ENCODE results near the gene RANBP9. TPM values are rescaled to one million over a fixed set of nuclear protein-coding genes. Genes with fewer than 3 reads are reported as not detected.

RANBP9 gene
- total RNA-seq, 2 experiments from 2014 or later, result 57.2 to 74.3 TPM

GRCh38 chr6:13589801-13590200 lies 121.8 kb downstream of the RANBP9 start:
- DNase-seq (no peak), ATAC-seq (no peak)
- Mint-ChIP-seq H3K4me1 (peaks cover 2% of the 10 kb centered on the region), H3K27me3 (no peaks in the 10 kb centered on the region), H3K4me3 (no peak overlapping the region), H3K36me3 (peaks cover 6% of the 10 kb centered on the region), H3K27ac (no peak overlapping the region), H3K9me3 (ENCODE audit: low read depth) (no peaks in the 10 kb centered on the region)
- CTCF ChIA-PET, result no interaction called here

GRCh38 chr6:13586603-13587542 lies 124.8 kb downstream of the RANBP9 start:
- peaks cover 14% of the 10 kb centered on the region for H3K36me3 Mint-ChIP-seq
- CTCF ChIA-PET, result interaction anchor here (2.2 kb wide), 1 partner anchor 12 kb away, joined by 7 read pairs; no protein-coding TSS in a partner anchor
- ATAC-seq, result no peak
- no peak overlapping the region for H3K27ac Mint-ChIP-seq
- no peaks in the 10 kb centered on the region for H3K4me1 Mint-ChIP-seq
- no peak for DNase-seq
- H3K27me3 Mint-ChIP-seq, result no peaks in the 10 kb centered on the region
- no peak overlapping the region for H3K4me3 Mint-ChIP-seq
- no peaks in the 10 kb centered on the region for H3K9me3 Mint-ChIP-seq (ENCODE audit: low read depth)

- ATAC-seq, result no peak
- Mint-ChIP-seq H3K4me3 (no peak overlapping the region), H3K36me3 (peaks cover 27% of the 10 kb centered on the region), H3K9me3 (ENCODE audit: low read depth) (peaks cover 4% of the 10 kb centered on the region), H3K27ac (no peak overlapping the region), H3K4me1 (no peaks in the 10 kb centered on the region), H3K27me3 (no peaks in the 10 kb centered on the region)
- CTCF ChIA-PET, result interaction anchor here (0.7 kb wide), 1 partner anchor 485 kb away, joined by 3 read pairs; no protein-coding TSS in a partner anchor
- no peak for DNase-seq
Observed at GRCh38 chr6:13581700-13582229, 129.9 kb downstream of the RANBP9 start.

- H3K4me1 Mint-ChIP-seq, result peaks cover 13% of the 10 kb centered on the region
- no peak for ATAC-seq
- CTCF ChIA-PET, result no interaction called here
- H3K9me3 Mint-ChIP-seq (ENCODE audit: low read depth), result peaks cover 4% of the 10 kb centered on the region
- H3K27me3 Mint-ChIP-seq, result no peaks in the 10 kb centered on the region
- H3K4me3 Mint-ChIP-seq, result no peak overlapping the region
- H3K36me3 Mint-ChIP-seq, result peaks cover 23% of the 10 kb centered on the region
- H3K27ac Mint-ChIP-seq, result no peak overlapping the region
- DNase-seq, result no peak
Observed at GRCh38 chr6:13579911-13580310, 131.7 kb downstream of the RANBP9 start.

- ATAC-seq (no peak), DNase-seq (no peak)
- CTCF ChIA-PET, result interaction anchor here (0.6 kb wide), 1 partner anchor 54 kb away, joined by 3 read pairs; no protein-coding TSS in a partner anchor
- H3K9me3 Mint-ChIP-seq (ENCODE audit: low read depth), result peaks cover 4% of the 10 kb centered on the region
- H3K27me3 Mint-ChIP-seq, result no peaks in the 10 kb centered on the region
- no peak overlapping the region for H3K27ac Mint-ChIP-seq
- peaks cover 17% of the 10 kb centered on the region for H3K36me3 Mint-ChIP-seq
- peaks cover 22% of the 10 kb centered on the region for H3K4me1 Mint-ChIP-seq
- H3K4me3 Mint-ChIP-seq, result no peak overlapping the region
Observed at GRCh38 chr6:13577926-13578325, 133.7 kb downstream of the RANBP9 start.

GRCh38 chr6:13576017-13576416 lies 135.6 kb downstream of the RANBP9 start:
- H3K36me3 Mint-ChIP-seq, result peaks cover 12% of the 10 kb centered on the region
- peaks cover 24% of the 10 kb centered on the region for H3K4me1 Mint-ChIP-seq
- CTCF ChIA-PET, result interaction anchor here (1.0 to 4.6 kb wide), 19 partner anchors 14 to 247 kb away, joined by 4 to 61 read pairs (median 11); partner anchors contain the start of genes GFOD1, MCUR1, NOL7 and RANBP9
- peaks cover 4% of the 10 kb centered on the region for H3K9me3 Mint-ChIP-seq (ENCODE audit: low read depth)
- no peaks in the 10 kb centered on the region for H3K27me3 Mint-ChIP-seq
- no peak for DNase-seq
- no peak for ATAC-seq
- no peak overlapping the region for H3K27ac Mint-ChIP-seq
- peak overlapping the region; percentile 42 for H3K4me3 Mint-ChIP-seq

- CTCF ChIA-PET, result interaction anchor here (0.8 to 4.6 kb wide), 54 partner anchors 9 to 491 kb away, joined by 3 to 61 read pairs (median 6); partner anchors contain the start of genes GFOD1, MCUR1, NOL7 and RANBP9
- DNase-seq, result no peak
- Mint-ChIP-seq H3K4me1 (peaks cover 24% of the 10 kb centered on the region), H3K4me3 (peak overlapping the region; percentile 89), H3K9me3 (ENCODE audit: low read depth) (peaks cover 4% of the 10 kb centered on the region), H3K27ac (peak overlapping the region; percentile 99), H3K36me3 (peaks cover 11% of the 10 kb centered on the region), H3K27me3 (no peaks in the 10 kb centered on the region)
- ATAC-seq, result no peak
Observed at GRCh38 chr6:13575377-13575775, 136.3 kb downstream of the RANBP9 start.

GRCh38 chr6:13574571-13575376 lies 136.9 kb downstream of the RANBP9 start, which contains the start of gene SIRT5:
TSS of gene SIRT5 (plus strand) at chr6:13574601. CDS start at chr6:13584111, 9,510 bp downstream.
- CTCF ChIA-PET, result interaction anchor here (0.6 to 4.6 kb wide), 66 partner anchors 9 to 500 kb away, joined by 3 to 61 read pairs (median 5); partner anchors contain the start of genes GFOD1, MCUR1, NOL7 and RANBP9
- H3K4me3 Mint-ChIP-seq, result peak within 1 kb of the TSS; percentile 89

GRCh38 chr6:13574149-13574570 lies 137.5 kb downstream of the RANBP9 start:
- Mint-ChIP-seq H3K4me1 (peaks cover 24% of the 10 kb centered on the region), H3K27me3 (no peaks in the 10 kb centered on the region), H3K9me3 (ENCODE audit: low read depth) (peaks cover 4% of the 10 kb centered on the region), H3K27ac (peak overlapping the region; percentile 99), H3K36me3 (peaks cover 5% of the 10 kb centered on the region), H3K4me3 (peak overlapping the region; percentile 89)
- CTCF ChIA-PET, result interaction anchor here (0.6 to 4.6 kb wide), 52 partner anchors 8 to 501 kb away, joined by 3 to 61 read pairs (median 6); partner anchors contain the start of genes GFOD1, MCUR1, NOL7 and RANBP9
- ATAC-seq, result peak; percentile 80
- DNase-seq, result peak; percentile 95

More at GRCh38 chr6:13574571-13575376, 136.9 kb downstream of the RANBP9 start, which contains the start of gene SIRT5:
- Mint-ChIP-seq H3K36me3 (peaks cover 6% of the 10 kb centered on the region), H3K9me3 (ENCODE audit: low read depth) (peaks cover 4% of the 10 kb centered on the region), H3K4me1 (peaks cover 24% of the 10 kb centered on the region), H3K27ac (peak within 1 kb of the TSS; percentile 99), H3K27me3 (no peaks in the 10 kb centered on the region)
- DNase-seq, result peak; percentile 90
- ATAC-seq, result peak; percentile 72

GRCh38 chr6:13573669-13574110 lies 137.9 kb downstream of the RANBP9 start:
- CTCF ChIA-PET, result interaction anchor here (0.7 to 4.6 kb wide), 15 partner anchors 11 to 501 kb away, joined by 3 to 61 read pairs (median 11); partner anchors contain the start of genes GFOD1, NOL7 and TBC1D7
- peaks cover 5% of the 10 kb centered on the region for H3K36me3 Mint-ChIP-seq
- peak overlapping the region; percentile 77 for H3K27ac Mint-ChIP-seq
- H3K4me3 Mint-ChIP-seq, result peak overlapping the region; percentile 89
- H3K27me3 Mint-ChIP-seq, result peaks cover under 1% of the 10 kb centered on the region
- ATAC-seq (no peak), DNase-seq (peak; percentile 57)
- H3K9me3 Mint-ChIP-seq (ENCODE audit: low read depth), result peaks cover 4% of the 10 kb centered on the region
- peaks cover 24% of the 10 kb centered on the region for H3K4me1 Mint-ChIP-seq

GRCh38 chr6:13572951-13573654 lies 138.5 kb downstream of the RANBP9 start:
- Mint-ChIP-seq H3K27ac (peak overlapping the region; percentile 49), H3K27me3 (peaks cover 3% of the 10 kb centered on the region), H3K9me3 (ENCODE audit: low read depth) (peaks cover 4% of the 10 kb centered on the region), H3K36me3 (peaks cover 5% of the 10 kb centered on the region), H3K4me1 (peaks cover 24% of the 10 kb centered on the region), H3K4me3 (peak overlapping the region; percentile 89)
- no peak for ATAC-seq
- DNase-seq, result no peak
- CTCF ChIA-PET, result interaction anchor here (0.6 to 4.6 kb wide), 11 partner anchors 11 to 473 kb away, joined by 3 to 61 read pairs (median 13); partner anchors contain the start of genes GFOD1, NOL7 and TBC1D7

GRCh38 chr6:13572240-13572639 lies 139.4 kb downstream of the RANBP9 start:
- Mint-ChIP-seq H3K36me3 (no peaks in the 10 kb centered on the region), H3K4me1 (peaks cover 24% of the 10 kb centered on the region), H3K27ac (no peak overlapping the region), H3K27me3 (peaks cover 8% of the 10 kb centered on the region), H3K4me3 (no peak overlapping the region), H3K9me3 (ENCODE audit: low read depth) (no peaks in the 10 kb centered on the region)
- CTCF ChIA-PET, result interaction anchor here (1.9 to 4.6 kb wide), 2 partner anchors 10 to 242 kb away, joined by 4 to 41 read pairs; no protein-coding TSS in a partner anchor
- ATAC-seq, result no peak
- DNase-seq, result no peak

Measured in activated CD8-positive, alpha-beta memory T cell treated with anti-CD3 and anti-CD28 coated beads, Interleukin-2, amount 10 ng/mL, durations not matched to agents 7 days and 5 days (primary cell).